Lung (tissue), 12 donors: Measurements from ENCODE around the gene CBARP. TPM values are rescaled to one million over a fixed set of nuclear protein-coding genes. Genes with fewer than 3 reads are reported as not detected.

Experiments
- ATAC-seq: fragments of 200-7000 bp; cut with Tn5 transposase; one replicate; pipeline ENCODE4 v1.9.1; 2020; ENCODE audit warnings: moderate number of reproducible peaks; ENCODE audit not compliant: insufficient read depth, low FRiP score
- DNase-seq, 3 donors: peaks; one replicate each; pipeline ENCODE4 v3.0.0-alpha.2; 2013 to 2017
- H3K27ac ChIP-seq, 2 donors: one replicate each; pipeline ENCODE4 v1.5.1; 2013; ENCODE audit warnings: mild to moderate bottlenecking in 2 of 2, moderate library complexity in 2 of 2, control low read depth in 1 of 2, inconsistent platforms in 1 of 2, low read depth in 1 of 2, low read length in 1 of 2
- H3K27me3 ChIP-seq, 3 donors: one replicate each; pipeline ENCODE4 v1.5.1; 2013; ENCODE audit warnings: low read length in 2 of 3; ENCODE audit not compliant: control insufficient read depth in 3 of 3, insufficient read depth in 3 of 3
- H3K36me3 ChIP-seq, 4 donors: one replicate each; pipeline ENCODE4 v1.5.1; 2013; ENCODE audit warnings: low read length in 4 of 4, mild to moderate bottlenecking in 1 of 4, moderate library complexity in 1 of 4; ENCODE audit not compliant: control insufficient read depth in 4 of 4, insufficient read depth in 4 of 4
- H3K4me1 ChIP-seq, 5 donors: one replicate each; pipeline ENCODE4 v1.5.1; 2013; ENCODE audit warnings: low read length in 5 of 5, mild to moderate bottlenecking in 2 of 5, moderate library complexity in 1 of 5; ENCODE audit not compliant: control insufficient read depth in 5 of 5, insufficient read depth in 5 of 5
- H3K4me3 ChIP-seq: one replicate; pipeline ENCODE4 v1.5.1; 2013; ENCODE audit warnings: mild to moderate bottlenecking, control low read depth, moderate library complexity
- H3K9ac ChIP-seq, 2 donors: one replicate each; pipeline ENCODE4 v1.5.1; 2013; ENCODE audit warnings: low read length in 2 of 2, control low read depth in 1 of 2; ENCODE audit not compliant: insufficient read depth in 1 of 2
- H3K9me3 ChIP-seq, 4 donors: one replicate each; pipeline ENCODE4 v1.5.1; 2013; ENCODE audit warnings: low read length in 3 of 4, mild to moderate bottlenecking in 1 of 4, moderate library complexity in 1 of 4; ENCODE audit not compliant: control insufficient read depth in 4 of 4, insufficient read depth in 3 of 4
- CTCF ChIP-seq: IDR thresholded peaks from 2 replicates; pipeline ENCODE4 v1.5.1; 2012; ENCODE audit warnings: mild to moderate bottlenecking; ENCODE audit errors: control extremely low read depth, extremely low read depth
- WGBS, 2 donors: extraction: QIAGEN DNeasy Blood & Tissue Kit; methylation state at CpG; one replicate each; pipeline ENCODE4 v1.1.7; 2013; 5-methylcytosine and 5-hydroxymethylcytosine counted together
- polyA plus RNA-seq, 2 donors: library from polyadenylated mRNA; stranded (reverse); fragments of 200-250 nt; gene quantifications; one replicate each; pipeline ENCODE4 v1.2.1, GENCODE V29; 2013
- total RNA-seq, 2 donors: library from RNA; depleted of rRNA in 1 of 2; stranded (reverse); fragments of >200 nt in 1 of 2; gene quantifications; one replicate each; pipeline ENCODE4 v1.2.1, GENCODE V29; 2014 to 2021
- donor health status: control.
- donor health status: control.
- donor health status: Bipolar disorder and iron deficiency.
- donor health status: healthy.
- donor health status: DM: yes; HTN: yes; CAD: no.

CBARP gene
- total and polyA plus RNA-seq, 4 donors = 0.23 to 0.83 (median 0.59) TPM

GRCh38 chr19:1263188-1263587, 25.4 kb upstream of the CBARP start:
- peaks cover 3 to 62% (median 32%) of the 10 kb centered on the region in 5 donors for H3K4me1 ChIP-seq
- H3K36me3 ChIP-seq = no peaks in the 10 kb centered on the region
- H3K27ac ChIP-seq = peak overlapping the region in 1 of 2 donors; percentile 98
- ATAC-seq (no peak), DNase-seq (no peak)
- H3K9me3 ChIP-seq = no peaks in the 10 kb centered on the region
- H3K4me3 ChIP-seq = no peak overlapping the region
- H3K27me3 ChIP-seq = no peaks in the 10 kb centered on the region
- no peak overlapping the region for H3K9ac ChIP-seq
- 64 to 70% methylated on average over 5 of the region's 5 CpGs for WGBS, 2 donors
- TF ChIP-seq CTCF = no peak

GRCh38 chr19:1262623-1263123, 24.9 kb upstream of the CBARP start:
- peaks cover 0 to 2% (median 0%) of the 10 kb centered on the region in 4 donors for H3K36me3 ChIP-seq
- ATAC-seq (no peak), DNase-seq (peak; percentile 76 to 83 (median 81))
- 39 to 44% methylated on average over 20 to 21 of the region's 21 CpGs for WGBS, 2 donors
- H3K4me3 ChIP-seq = no peak overlapping the region
- no peak for TF ChIP-seq CTCF
- peak overlapping the region in 1 of 2 donors; percentile 23 for H3K9ac ChIP-seq
- H3K4me1 ChIP-seq = peaks cover 0 to 57% (median 35%) of the 10 kb centered on the region in 5 donors
- H3K27me3 ChIP-seq = no peaks in the 10 kb centered on the region
- peak overlapping the region; percentile 82 to 98 for H3K27ac ChIP-seq
- H3K9me3 ChIP-seq = no peaks in the 10 kb centered on the region

- H3K4me1 ChIP-seq = peaks cover 0 to 50% (median 32%) of the 10 kb centered on the region in 5 donors
- peak; percentile 10 for ATAC-seq
These were observed 24.2 kb upstream of the CBARP start for GRCh38 chr19:1261798-1262622.

More at GRCh38 chr19:1261798-1262622, 24.2 kb upstream of the CBARP start:
- Histone ChIP-seq H3K36me3 (peaks cover 0 to 7% (median under 1%) of the 10 kb centered on the region in 4 donors), H3K9me3 (no peaks in the 10 kb centered on the region), H3K9ac (no peak overlapping the region), H3K27me3 (no peaks in the 10 kb centered on the region), H3K4me3 (peak overlapping the region; percentile 39), H3K27ac (peak overlapping the region; percentile 82 to 98)
- 25 to 42% methylated on average over 25 to 28 of the region's 28 CpGs for WGBS, 2 donors
- peak in 2 of 3 donors; percentile 28 to 39 for DNase-seq
- TF ChIP-seq CTCF = no peak
